ENCODE results near the gene P2RY6. TPM values are rescaled to one million over a fixed set of nuclear protein-coding genes. Genes with fewer than 3 reads are reported as not detected.

The P2RY6 gene
- total RNA-seq, 1 experiment from 2014 or later, result not detected

- H3K4me1 Mint-ChIP-seq, result peaks cover 18 to 21% of the 10 kb centered on the region in 2 experiments
- TF ChIP-seq CTCF (conservative IDR thresholded peaks at IDR 0.05), result no peak
- no peak overlapping the region for H2BK15ac ChIP-seq (ENCODE audit: low read depth, low read length)
- no peak overlapping the region for H3K4me2 ChIP-seq (ENCODE audit: insufficient read depth, insufficient read length, low read length)
- no peak overlapping the region for H3T11ph ChIP-seq (ENCODE audit: low read length)
- H3K4ac ChIP-seq (ENCODE audit: low read depth, low read length), result no peak overlapping the region
- no peak overlapping the region for H3K9ac ChIP-seq (ENCODE audit: extremely low read depth, insufficient read length, low read length)
- no CpG with 5 or more reads among the region's 12 CpGs for WGBS (ENCODE audit: extremely low coverage, insufficient read length, low lambda C conversion rate)
- no peak overlapping the region for H2AFZ ChIP-seq (ENCODE audit: low read length)
- H3K27ac ChIP-seq (ENCODE audit: insufficient read length, low read depth, low read length), result no peak overlapping the region
- no peak overlapping the region for H2BK20ac ChIP-seq (ENCODE audit: low read depth, low read length, poor library complexity, severe bottlenecking)
- H3K27me3 ChIP-seq (ENCODE audit: insufficient read depth, low read length), result peaks cover 5% of the 10 kb centered on the region; the same call in 1 of the 2 replicates
- H4K91ac ChIP-seq (ENCODE audit: insufficient read length, low read depth, low read length), result no peak overlapping the region
- H4K5ac ChIP-seq (ENCODE audit: insufficient read length, low read depth, low read length), result no peak overlapping the region
- no peak overlapping the region for H4K8ac ChIP-seq (replicated peaks; ENCODE audit: insufficient read length, low read depth, low read length)
- H3K18ac ChIP-seq (ENCODE audit: insufficient read length, low read depth, low read length), result no peak overlapping the region
- H3K27ac Mint-ChIP-seq, result no peak overlapping the region
- no peaks in the 10 kb centered on the region for H3K79me1 ChIP-seq (ENCODE audit: insufficient read depth, low read depth, low read length, poor library complexity, severe bottlenecking)
- H3K23ac ChIP-seq (ENCODE audit: insufficient read length, low read depth, low read length), result no peak overlapping the region
- H3K36me3 Mint-ChIP-seq (ENCODE audit: insufficient read depth in 1 of 3, low read depth in 3 of 3), result peaks cover 0 to 4% (median 3%) of the 10 kb centered on the region in 3 experiments; a peak in 3 of 7 replicates
- H2BK5ac ChIP-seq (ENCODE audit: insufficient read length, low read length), result no peak overlapping the region
- H3K79me2 ChIP-seq (ENCODE audit: insufficient read depth, low read length), result no peaks in the 10 kb centered on the region
- peaks cover 3% of the 10 kb centered on the region for H3K23me2 ChIP-seq (ENCODE audit: insufficient read length, low read depth, low read length, poor library complexity, severe bottlenecking)
- H3K27me3 Mint-ChIP-seq (ENCODE audit: low read depth), result peaks cover 32% of the 10 kb centered on the region
- H3K4me1 ChIP-seq (ENCODE audit: insufficient read depth, low read length), result no peaks in the 10 kb centered on the region
- no peak overlapping the region for H3K14ac ChIP-seq (ENCODE audit: insufficient read depth, low read length)
- no peak overlapping the region for H2BK120ac ChIP-seq (ENCODE audit: low read depth, low read length, poor library complexity, severe bottlenecking)
- no peaks in the 10 kb centered on the region for H4K20me1 ChIP-seq (ENCODE audit: control insufficient read depth, insufficient read depth, insufficient read length)
- DNase-seq, result no peak
- no peaks in the 10 kb centered on the region for H3K9me3 ChIP-seq (ENCODE audit: control insufficient read depth, low read depth, low read length)
- no peak overlapping the region; a peak in 1 of 5 replicates for H3K4me3 Mint-ChIP-seq
- H3K9me3 Mint-ChIP-seq, result no peaks in the 10 kb centered on the region
- H3K56ac ChIP-seq (ENCODE audit: insufficient read length, low read depth, low read length), result no peak overlapping the region
- no peak overlapping the region for H2AK5ac ChIP-seq (ENCODE audit: insufficient read length, low read length)
- no peak overlapping the region for H2BK12ac ChIP-seq (ENCODE audit: insufficient read length, low read depth, low read length)
Measured at GRCh38 chr11:73347067-73347466, 74.9 kb downstream of the P2RY6 start.

Other genes starting within 250 kb of the P2RY6 start
- gene FCHSD2, start 130.0 kb upstream of the P2RY6 start, total RNA-seq (2021), result 17.8 and 19.2 TPM in 2 replicates
- gene P2RY2, start 54.1 kb upstream of the P2RY6 start, total RNA-seq (2021), result 0.26 and 0.35 TPM in 2 replicates
- 6.2 and 7.4 TPM in 2 replicates for gene ARHGEF17, start 35.9 kb downstream of the P2RY6 start, total RNA-seq (2021)
- gene RELT, start 104.1 kb downstream of the P2RY6 start, total RNA-seq (2021), result 10.2 TPM in 2 replicates

Measured in H9 (cell line).